HCT116 (cell line): ENCODE measurements around the gene EID2B. TPM values are rescaled to one million over a fixed set of nuclear protein-coding genes. Genes with fewer than 3 reads are reported as not detected.

Source experiments
- ATAC-seq: fragments of 200-7000 bp; cut with Tn5 transposase; 2 replicates; pipeline ENCODE4 v1.9.1; 2020; ENCODE audit warnings: mild to moderate bottlenecking, moderate library complexity
- BruUV-seq: library from RNA; stranded (reverse); fragments of 400-500 nt; replicated peaks from 2 replicates; lab custom pipeline; 2021; lab: Mats Ljungman, UMichigan
- CTCF ChIA-PET: fragments of 300-600 bp; sonication (Branson Sonifier 250); formaldehyde crosslinking; loops from one replicate; lab custom pipeline; 2021; ENCODE audit warnings: antibody characterized with exemption; lab: Charles Lee
- POLR2A ChIA-PET: fragments of 300-600, 350-600 bp; sonication (Branson Sonifier 250); formaldehyde crosslinking; loops from one replicate; lab custom pipeline; 2021; ENCODE audit warnings: antibody characterized with exemption; lab: Charles Lee
- RAD21 ChIA-PET, 2 experiments: fragments of 300-600 bp; sonication (Branson Sonifier 250); formaldehyde crosslinking; loops; one replicate each; lab custom pipeline; 2023; ENCODE audit warnings: low total read pairs in 2 of 2; ENCODE audit not compliant: uncharacterized antibody in 2 of 2, unreplicated experiment in 2 of 2, low non-redundant PET in 1 of 2; lab: Charles Lee
- DNase-seq: peaks from one replicate; pipeline ENCODE4 v3.0.0-alpha.2; 2010; ENCODE audit warnings: low read depth, low spot score
- H2AFZ ChIP-seq: fragments of 200-600 bp; shearing (Covaris generic), sonication (generic); 2 replicates; pipeline ENCODE4 v1.6.1; 2017; ENCODE audit warnings: low read depth, mixed run types, mixed read lengths, antibody characterized with exemption, low read length; ENCODE audit not compliant: poor library complexity, severe bottlenecking
- H3K27ac ChIP-seq: 2 replicates; pipeline ENCODE4 v1.5.1; 2012; ENCODE audit warnings: low read depth, low read length
- H3K27me3 ChIP-seq: fragments of 200-600 bp; sonication (generic); 2 replicates; pipeline ENCODE4 v1.6.1; 2016; ENCODE audit warnings: mixed run types, low read length, mixed read lengths; ENCODE audit not compliant: insufficient read depth
- H3K36me3 ChIP-seq, 2 experiments: fragments of 200-500 bp in 1 of 2; fragments of 200-600 bp in 1 of 2; sonication (Bioruptor generic) in 1 of 2; sonication (generic) in 1 of 2; 2 replicates each; pipeline versions ENCODE4 v1.5.1 to v1.6.1; 2014 to 2016; ENCODE audit warnings: low read length in 2 of 2, inconsistent platforms in 1 of 2, mixed read lengths in 1 of 2, mixed run types in 1 of 2; ENCODE audit not compliant: insufficient read depth in 2 of 2, control insufficient read depth in 1 of 2
- H3K4me1 ChIP-seq, 2 experiments: fragments of 200-600 bp in 1 of 2; sonication (generic) in 1 of 2; 2 replicates each; pipeline versions ENCODE4 v1.5.1 to v1.6.1; 2012 to 2017; ENCODE audit warnings: low read length in 2 of 2, inconsistent platforms in 1 of 2, mild to moderate bottlenecking in 1 of 2, mixed read lengths in 1 of 2, mixed run types in 1 of 2, moderate library complexity in 1 of 2; ENCODE audit not compliant: insufficient read depth in 2 of 2, control insufficient read depth in 1 of 2
- H3K4me2 ChIP-seq: fragments of 200-600 bp; sonication (generic); 2 replicates; pipeline ENCODE4 v1.6.1; 2017; ENCODE audit warnings: mixed run types, low read length, mixed read lengths
- H3K4me3 ChIP-seq, 2 experiments: fragments of 200-600 bp in 1 of 2; sonication (generic) in 1 of 2; replicated peaks in 1 of 2; 2 replicates each; pipeline ENCODE4 v1.5.1; 2011 to 2016; ENCODE audit warnings: low read length in 2 of 2, control low read depth in 1 of 2, low read depth in 1 of 2, mild to moderate bottlenecking in 1 of 2, mixed read lengths in 1 of 2, mixed run types in 1 of 2
- H3K79me2 ChIP-seq: fragments of 200-600 bp; sonication (generic); 2 replicates; pipeline ENCODE4 v1.6.1; 2017; ENCODE audit warnings: mild to moderate bottlenecking, mixed run types, low read length, moderate library complexity, mixed read lengths; ENCODE audit not compliant: insufficient read depth
- H3K9ac ChIP-seq: fragments of 200-600 bp; sonication (generic); 2 replicates; pipeline ENCODE4 v1.6.1; 2016; ENCODE audit warnings: low read length, mixed read lengths
- H3K9me2 ChIP-seq: fragments of 200-600 bp; sonication (generic), shearing (Covaris generic); 2 replicates; pipeline ENCODE4 v1.6.1; 2017; ENCODE audit warnings: mixed run types, mild to moderate bottlenecking, moderate library complexity; ENCODE audit not compliant: insufficient read depth
- H3K9me3 ChIP-seq, 2 experiments: fragments of 200-500 bp in 1 of 2; fragments of 200-600 bp in 1 of 2; sonication (Bioruptor generic) in 1 of 2; sonication (generic) in 1 of 2; 2 replicates each; pipeline ENCODE4 v1.6.1; 2014 to 2017; ENCODE audit warnings: low read length in 2 of 2, mixed read lengths in 2 of 2, inconsistent platforms in 1 of 2, low read depth in 1 of 2, mild to moderate bottlenecking in 1 of 2, mixed run types in 1 of 2, moderate library complexity in 1 of 2; ENCODE audit not compliant: control insufficient read depth in 1 of 2, insufficient read depth in 1 of 2
- H4K20me1 ChIP-seq: fragments of 200-600 bp; sonication (generic), shearing (Covaris generic); 2 replicates; pipeline ENCODE4 v1.6.1; 2017; ENCODE audit warnings: mixed run types, mild to moderate bottlenecking, moderate library complexity; ENCODE audit not compliant: insufficient read depth
- ELF1 ChIP-seq: IDR thresholded peaks from 2 replicates; pipeline ENCODE4 v1.6.1; 2012; ENCODE audit warnings: low read depth, borderline replicate concordance
- EZH2 ChIP-seq: fragments of 200-600 bp; sonication (generic); IDR thresholded peaks from 2 replicates; pipeline ENCODE4 v1.6.1; 2017; ENCODE audit warnings: antibody characterized with exemption, mixed run types
- FOSL1 ChIP-seq: IDR thresholded peaks from 2 replicates; pipeline ENCODE4 v1.6.1; 2012; ENCODE audit warnings: low read depth
- JUND ChIP-seq: IDR thresholded peaks from 2 replicates; pipeline ENCODE4 v1.6.1; 2012
- POLR2A ChIP-seq: IDR thresholded peaks from 2 replicates; pipeline ENCODE4 v1.7.0; 2011; ENCODE audit warnings: borderline replicate concordance; ENCODE audit not compliant: insufficient read depth, insufficient read length; ENCODE audit errors: extremely low read depth
- POLR2AphosphoS5 ChIP-seq: IDR thresholded peaks from 2 replicates; pipeline ENCODE4 v1.6.1; 2011; ENCODE audit warnings: mild to moderate bottlenecking, low read depth, low read length, moderate library complexity
- RAD21 ChIP-seq: IDR thresholded peaks from 2 replicates; pipeline ENCODE4 v1.6.1; 2012; ENCODE audit warnings: low read depth, mild to moderate bottlenecking
- SP1 ChIP-seq: IDR thresholded peaks from 2 replicates; pipeline ENCODE4 v1.6.1; 2012; ENCODE audit warnings: low read depth
- SRF ChIP-seq: IDR thresholded peaks from 2 replicates; pipeline ENCODE4 v1.6.1; 2012; ENCODE audit warnings: low read depth
- TCF7L2 ChIP-seq: IDR thresholded peaks from 2 replicates; pipeline ENCODE4 v1.7.0; 2011; ENCODE audit warnings: borderline replicate concordance, inconsistent platforms; ENCODE audit not compliant: insufficient read depth, insufficient read length; ENCODE audit errors: extremely low read depth
- YY1 ChIP-seq: IDR thresholded peaks from 2 replicates; pipeline ENCODE4 v1.6.1; 2011; ENCODE audit warnings: low read length, low read depth, moderate library complexity, mild to moderate bottlenecking; ENCODE audit not compliant: insufficient replicate concordance; ENCODE audit errors: extremely low read depth
- ZFX ChIP-seq: fragments of 450-650 bp; IDR thresholded peaks from 2 replicates; pipeline ENCODE4 v1.6.1; 2017
- ZNF274 ChIP-seq: fragments of 200-500 bp; sonication (Bioruptor generic); IDR thresholded peaks from 2 replicates; pipeline ENCODE4 v1.6.1; 2014; ENCODE audit warnings: mild to moderate bottlenecking, low read depth, low read length, inconsistent platforms
- intact Hi-C: fragments of 100-400 bp; cut with micrococcal nuclease; formaldehyde crosslinking; loops from 2 replicates; pipeline ENCODE4 v1.10.0; 2022
- total RNA-seq: library from RNA; stranded (reverse); gene quantifications from one replicate; pipeline ENCODE4 v1.2.1, GENCODE V29; 2021; ENCODE audit not compliant: unreplicated experiment
- TF ChIP-seq, protein P1 (sequence below): IDR thresholded peaks from 2 replicates; pipeline ENCODE4 v1.6.1; 2012
- TF ChIP-seq, protein P2 (sequence below): IDR thresholded peaks from 2 replicates; pipeline ENCODE4 v1.6.1; 2012
- TF ChIP-seq, protein P3 (sequence below), 3 experiments: fragments of 200-600 bp in 1 of 3; sonication (generic) in 1 of 3; IDR thresholded peaks in 2 of 3; conservative IDR thresholded peaks in 1 of 3; 2 replicates each; pipeline ENCODE4 v1.5.1; 2012 to 2017; ENCODE audit warnings: low read depth in 2 of 3, low read length in 2 of 3, antibody characterized with exemption in 1 of 3, borderline replicate concordance in 1 of 3, control low read depth in 1 of 3, mild to moderate bottlenecking in 1 of 3, mixed read lengths in 1 of 3, mixed run types in 1 of 3, moderate library complexity in 1 of 3; ENCODE audit not compliant: insufficient read depth in 1 of 3

Gene EID2B
- total RNA-seq, 1 experiment from 2014 or later: 1.2 TPM

DNA sequence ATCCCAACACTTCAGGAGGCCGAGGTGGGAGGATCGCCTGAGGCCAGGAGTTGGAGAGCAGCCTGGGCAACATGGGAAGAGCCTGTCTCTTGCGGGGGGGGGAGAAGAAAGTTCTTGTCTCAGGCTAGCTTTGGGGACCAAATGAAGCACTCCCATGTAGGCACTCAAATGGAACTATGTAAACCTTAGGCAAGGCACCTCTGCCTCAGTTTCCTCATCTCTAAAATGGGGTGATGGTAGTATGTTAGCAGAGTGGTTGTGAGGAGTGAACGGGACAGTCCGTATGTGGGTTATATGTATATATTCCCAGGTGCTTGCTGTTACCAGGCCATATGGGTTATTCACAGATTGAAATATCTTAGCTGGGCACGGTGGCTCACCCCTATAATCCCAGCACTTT is 40.4 kb downstream of the EID2B start:
- no TSS peak for BruUV-seq

More for the DNA sequence above, 40.4 kb downstream of the EID2B start:
- H3K4me1 ChIP-seq: peaks cover 0 to 7% of the 10 kb centered on the region in 2 experiments; a peak in 2 of 4 replicates
- H3K36me3 ChIP-seq: peaks cover 18 to 28% of the 10 kb centered on the region in 2 experiments
- ChIA-PET RAD21 (no interaction called here), POLR2A (no interaction called here), CTCF (no interaction called here)
- H4K20me1 ChIP-seq: no peaks in the 10 kb centered on the region
- H3K4me3 ChIP-seq: no peak overlapping the region
- no peak for ATAC-seq
- H3K27ac ChIP-seq: no peak overlapping the region
- H3K9ac ChIP-seq: no peak overlapping the region
- H2AFZ ChIP-seq: no peak overlapping the region
- H3K4me2 ChIP-seq: no peak overlapping the region
- no peaks in the 10 kb centered on the region for H3K27me3 ChIP-seq
- no peak for TF ChIP-seq JUND
- TF ChIP-seq, protein P1, sequence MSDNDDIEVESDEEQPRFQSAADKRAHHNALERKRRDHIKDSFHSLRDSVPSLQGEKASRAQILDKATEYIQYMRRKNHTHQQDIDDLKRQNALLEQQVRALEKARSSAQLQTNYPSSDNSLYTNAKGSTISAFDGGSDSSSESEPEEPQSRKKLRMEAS: no peak
- no peak for TF ChIP-seq TCF7L2
- TF ChIP-seq, protein P2, sequence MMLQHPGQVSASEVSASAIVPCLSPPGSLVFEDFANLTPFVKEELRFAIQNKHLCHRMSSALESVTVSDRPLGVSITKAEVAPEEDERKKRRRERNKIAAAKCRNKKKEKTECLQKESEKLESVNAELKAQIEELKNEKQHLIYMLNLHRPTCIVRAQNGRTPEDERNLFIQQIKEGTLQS: no peak
- TF ChIP-seq ELF1: no peak
- no peak for TF ChIP-seq ZFX
- TF ChIP-seq, protein P3, sequence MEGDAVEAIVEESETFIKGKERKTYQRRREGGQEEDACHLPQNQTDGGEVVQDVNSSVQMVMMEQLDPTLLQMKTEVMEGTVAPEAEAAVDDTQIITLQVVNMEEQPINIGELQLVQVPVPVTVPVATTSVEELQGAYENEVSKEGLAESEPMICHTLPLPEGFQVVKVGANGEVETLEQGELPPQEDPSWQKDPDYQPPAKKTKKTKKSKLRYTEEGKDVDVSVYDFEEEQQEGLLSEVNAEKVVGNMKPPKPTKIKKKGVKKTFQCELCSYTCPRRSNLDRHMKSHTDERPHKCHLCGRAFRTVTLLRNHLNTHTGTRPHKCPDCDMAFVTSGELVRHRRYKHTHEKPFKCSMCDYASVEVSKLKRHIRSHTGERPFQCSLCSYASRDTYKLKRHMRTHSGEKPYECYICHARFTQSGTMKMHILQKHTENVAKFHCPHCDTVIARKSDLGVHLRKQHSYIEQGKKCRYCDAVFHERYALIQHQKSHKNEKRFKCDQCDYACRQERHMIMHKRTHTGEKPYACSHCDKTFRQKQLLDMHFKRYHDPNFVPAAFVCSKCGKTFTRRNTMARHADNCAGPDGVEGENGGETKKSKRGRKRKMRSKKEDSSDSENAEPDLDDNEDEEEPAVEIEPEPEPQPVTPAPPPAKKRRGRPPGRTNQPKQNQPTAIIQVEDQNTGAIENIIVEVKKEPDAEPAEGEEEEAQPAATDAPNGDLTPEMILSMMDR (IDR thresholded peaks at IDR 0.05 in 2 of 3, conservative IDR thresholded peaks at IDR 0.05 in 1 of 3; ENCODE audit: borderline replicate concordance in 1 of 3, insufficient read depth in 1 of 3, low read depth in 2 of 3, low read length in 2 of 3): no peak
- TF ChIP-seq ZNF274: no peak
- TF ChIP-seq SP1: no peak
- no peak for TF ChIP-seq EZH2
- no peak for TF ChIP-seq POLR2AphosphoS5
- no peak for TF ChIP-seq SRF
- TF ChIP-seq RAD21: no peak
- TF ChIP-seq POLR2A: no peak
- no peak for TF ChIP-seq YY1
- no peak for TF ChIP-seq FOSL1
- no peaks in the 10 kb centered on the region for H3K9me2 ChIP-seq
- intact Hi-C loops: no loop called here
- no peak for DNase-seq
- no peaks in the 10 kb centered on the region for H3K9me3 ChIP-seq
- peaks cover 4% of the 10 kb centered on the region; the same call in 1 of the 2 replicates for H3K79me2 ChIP-seq
